PFSK-1 (cell line): ENCODE results near the gene MAD1L1.

Source experiments
- POLR2AphosphoS5 ChIP-seq: IDR thresholded peaks from 2 replicates; pipeline ENCODE4 v1.6.1; 2012; ENCODE audit warnings: low read depth, mild to moderate bottlenecking, control low read depth, low read length, moderate library complexity
- SIN3A ChIP-seq: IDR thresholded peaks from 2 replicates; pipeline ENCODE4 v1.6.1; 2012; ENCODE audit warnings: mild to moderate bottlenecking, low read length, moderate library complexity, borderline replicate concordance; ENCODE audit not compliant: insufficient read depth

GRCh38 chr7:2006231-2006771 lies 226.4 kb downstream of the MAD1L1 start:
- TF ChIP-seq SIN3A (no peak), POLR2AphosphoS5 (no peak)
